Endothelial cell of umbilical vein (primary cell): Measurements from ENCODE around the gene ARHGEF17. TPM values are rescaled to one million over a fixed set of nuclear protein-coding genes. Genes with fewer than 3 reads are reported as not detected.

ENCODE experiments used
- BruUV-seq: library from RNA; stranded (reverse); fragments of 400-500 nt; replicated peaks from 2 replicates; lab custom pipeline; 2021; lab: Mats Ljungman, UMichigan
- CTCF ChIA-PET: fragments of 300-600, 350-600 bp; sonication (Branson Sonifier 250); formaldehyde crosslinking; loops from one replicate; lab custom pipeline; 2021; ENCODE audit warnings: antibody characterized with exemption, inconsistent platforms; lab: Charles Lee
- POLR2A ChIA-PET: fragments of 300-600, 350-600 bp; sonication (Branson Sonifier 250); formaldehyde crosslinking; loops from one replicate; lab custom pipeline; 2021; ENCODE audit warnings: antibody characterized with exemption, inconsistent platforms; lab: Charles Lee
- DNase-seq: peaks from one replicate; pipeline ENCODE4 v3.0.0-alpha.2; 2011; ENCODE audit warnings: low read depth, low spot score
- FAIRE-seq: peaks from 2 replicates; lab custom pipeline; 2011; peaks lifted over from hg19 to GRCh38; lab: Jason Lieb, UNC
- H2AFZ ChIP-seq: 2 replicates; pipeline ENCODE4 v1.6.0; 2012; ENCODE audit warnings: low read depth, low read length, control low read depth, inconsistent platforms
- H3K27ac ChIP-seq: 2 replicates; pipeline ENCODE4 v1.5.1; 2011; ENCODE audit warnings: low read depth, mild to moderate bottlenecking, control low read depth, low read length, moderate library complexity; ENCODE audit not compliant: insufficient read depth
- H3K27me3 ChIP-seq, 2 experiments: 2 replicates each; pipeline versions ENCODE4 v1.6.0 to v1.6.1; 2011; ENCODE audit warnings: low read length in 2 of 2, mixed read lengths in 1 of 2; ENCODE audit not compliant: control insufficient read depth in 2 of 2, insufficient read depth in 2 of 2
- H3K36me3 ChIP-seq, 2 experiments: 2 replicates in 1 of 2; 3 replicates in 1 of 2; pipeline ENCODE4 v1.5.1; 2011; ENCODE audit warnings: low read length in 2 of 2, mild to moderate bottlenecking in 1 of 2, moderate library complexity in 1 of 2; ENCODE audit not compliant: control insufficient read depth in 2 of 2, insufficient read depth in 2 of 2; ENCODE audit errors: extremely low read depth in 1 of 2
- H3K4me1 ChIP-seq: 3 replicates; pipeline ENCODE4 v1.5.1; 2011; ENCODE audit warnings: mild to moderate bottlenecking, low read length; ENCODE audit not compliant: control insufficient read depth, insufficient read depth; ENCODE audit errors: extremely low read depth
- H3K4me2 ChIP-seq: 2 replicates; pipeline ENCODE4 v1.6.1; 2011; ENCODE audit warnings: low read length, control low read depth, mixed read lengths; ENCODE audit not compliant: insufficient read depth
- H3K4me3 ChIP-seq, 3 experiments: fragments of 200-600 bp in 1 of 3; sonication (generic), shearing (Covaris generic) in 1 of 3; replicated peaks in 1 of 3; 2 replicates each; pipeline ENCODE4 v1.5.1; 2011 to 2016; ENCODE audit warnings: control low read depth in 3 of 3, low read length in 3 of 3, mild to moderate bottlenecking in 2 of 3, inconsistent platforms in 1 of 3, low read depth in 1 of 3, moderate library complexity in 1 of 3; ENCODE audit not compliant: insufficient read depth in 1 of 3
- H3K79me2 ChIP-seq: 2 replicates; pipeline ENCODE4 v1.6.0; 2012; ENCODE audit warnings: low read length, inconsistent platforms; ENCODE audit not compliant: control insufficient read depth, insufficient read depth
- H3K9ac ChIP-seq: replicated peaks from 2 replicates; pipeline ENCODE3; 2011; ENCODE audit warnings: low read length, control low read depth; ENCODE audit not compliant: insufficient read depth; ENCODE audit errors: extremely low read depth
- H3K9me1 ChIP-seq: replicated peaks from 3 replicates; pipeline ENCODE4 v1.6.0; 2011; ENCODE audit warnings: mild to moderate bottlenecking, low read length; ENCODE audit not compliant: control insufficient read depth, insufficient read depth; ENCODE audit errors: extremely low read depth
- H3K9me3 ChIP-seq: replicated peaks from 2 replicates; pipeline ENCODE4 v1.5.1; 2012; ENCODE audit warnings: low read length, inconsistent platforms; ENCODE audit not compliant: control insufficient read depth, insufficient read depth
- H4K20me1 ChIP-seq: replicated peaks from 2 replicates; pipeline ENCODE3; 2011; ENCODE audit warnings: mild to moderate bottlenecking, low read length; ENCODE audit not compliant: control insufficient read depth, insufficient read depth; ENCODE audit errors: extremely low read depth
- CTCF ChIP-seq, 2 donors: IDR thresholded peaks; 1 replicate in 1 of 2; 2 replicates in 1 of 2; pipeline ENCODE4 v1.5.1; 2011; ENCODE audit warnings: low read length in 2 of 2, mild to moderate bottlenecking in 2 of 2, moderate library complexity in 2 of 2, control low read depth in 1 of 2, inconsistent platforms in 1 of 2, low read depth in 1 of 2; ENCODE audit not compliant: insufficient read depth in 1 of 2; ENCODE audit errors: extremely low read depth in 1 of 2
- EZH2 ChIP-seq: IDR thresholded peaks from 2 replicates; pipeline ENCODE4 v1.6.1; 2012; ENCODE audit warnings: borderline replicate concordance, low read depth, mild to moderate bottlenecking, moderate library complexity, low read length, inconsistent platforms; ENCODE audit not compliant: severe bottlenecking
- FOS ChIP-seq: IDR thresholded peaks from 2 replicates; pipeline ENCODE4 v1.6.1; 2011; ENCODE audit warnings: mild to moderate bottlenecking, low read length, moderate library complexity, borderline replicate concordance; ENCODE audit not compliant: insufficient read depth
- GATA2 ChIP-seq: IDR thresholded peaks from 2 replicates; pipeline ENCODE4 v1.7.0; 2011; ENCODE audit warnings: low read depth, mild to moderate bottlenecking, moderate library complexity, mixed read lengths, low read length; ENCODE audit not compliant: insufficient read length, insufficient read depth
- JUN ChIP-seq: IDR thresholded peaks from 2 replicates; pipeline ENCODE4 v1.6.1; 2011; ENCODE audit warnings: borderline replicate concordance, low read depth; ENCODE audit not compliant: insufficient read length, insufficient read depth
- MAX ChIP-seq: IDR thresholded peaks from 2 replicates; pipeline ENCODE4 v1.6.1; 2011; ENCODE audit not compliant: insufficient read depth, insufficient read length
- MYC ChIP-seq: IDR thresholded peaks from one replicate; pipeline ENCODE4 v1.6.1; 2011; ENCODE audit warnings: mild to moderate bottlenecking, low read depth, low read length
- POLR2A ChIP-seq: IDR thresholded peaks from 2 replicates; pipeline ENCODE4 v1.6.1; 2012; ENCODE audit warnings: low read depth, mild to moderate bottlenecking, control low read depth, low read length
- POLR2AphosphoS5 ChIP-seq: IDR thresholded peaks from 2 replicates; pipeline ENCODE4 v1.6.1; 2012; ENCODE audit warnings: low read depth, mild to moderate bottlenecking, control low read depth, low read length, moderate library complexity; ENCODE audit not compliant: insufficient read depth
- dilution Hi-C: fragments of 300-500 bp; cut with MboI; formaldehyde crosslinking; loops from one replicate; pipeline ENCODE4 v1.15.0; 2019; ENCODE audit warnings: low sequenced_read_pairs; ENCODE audit not compliant: extremely low pct_ligation_motif_present
- intact Hi-C: fragments of 100-400 bp; cut with micrococcal nuclease; formaldehyde crosslinking; loops from one replicate; pipeline ENCODE4 v1.10.0; 2022
- polyA plus RNA-seq, 4 experiments: library from polyadenylated mRNA; depleted of rRNA in 3 of 4; stranded (reverse) in 3 of 4; unstranded in 1 of 4; fragments of >200 nt; gene quantifications; 2 replicates each; pipeline versions ENCODE4 v1.2.1 to v1.2.3, GENCODE V29; 2011 to 2012; ENCODE audit warnings: missing spikeins in 1 of 4
- total RNA-seq: library from RNA; stranded (reverse); gene quantifications from 2 replicates; pipeline ENCODE4 v1.2.3, GENCODE V29; 2021

The ARHGEF17 gene
- total and polyA plus RNA-seq, 2 donors (not counting 3 experiments of a cell fraction or from before 2014, with no cell fraction given): 74.9 to 89.9 TPM

GRCh38 chr11:73283276-73284000, 24.6 kb upstream of the ARHGEF17 start:
- Histone ChIP-seq H3K27ac (no peak overlapping the region), H3K4me3 (no peak overlapping the region), H3K9me1 (no peaks in the 10 kb centered on the region), H4K20me1 (no peaks in the 10 kb centered on the region), H3K36me3 (no peaks in the 10 kb centered on the region), H3K27me3 (no peaks in the 10 kb centered on the region), H3K9me3 (no peaks in the 10 kb centered on the region), H3K4me2 (no peak overlapping the region), H3K9ac (no peak overlapping the region), H2AFZ (no peak overlapping the region), H3K79me2 (no peaks in the 10 kb centered on the region), H3K4me1 (peaks cover 4% of the 10 kb centered on the region)
- DNase-seq (no peak), FAIRE-seq (no peak)
- dilution Hi-C loops: no loop called here
- BruUV-seq: no TSS peak
- TF ChIP-seq JUN (no peak), EZH2 (no peak), CTCF (IDR thresholded peaks at IDR 0.05; ENCODE audit: extremely low read depth in 1 of 2, insufficient read depth in 1 of 2, low read depth in 1 of 2, low read length in 2 of 2) (no peak), GATA2 (no peak), MYC (no peak), POLR2AphosphoS5 (no peak), MAX (no peak), POLR2A (no peak), FOS (no peak)
- ChIA-PET POLR2A (no interaction called here), CTCF (interaction anchor here (1.0 to 1.7 kb wide), 3 partner anchors 11 to 558 kb away, joined by 3 read pairs; no protein-coding TSS in a partner anchor)
- intact Hi-C loops: no loop called here
